Stimulated activated CD4-positive, alpha-beta T cell treated with anti-CD3 and anti-CD28 coated beads, TNF-alpha, amount 100 ng/mL, for 24 hours (primary cell): ENCODE results near the gene JMJD8.
A peak's percentile ranks its signal among the peaks of the same experiment; 100 is the strongest.

Source experiments
- DNase-seq, 3 experiments: peaks; one replicate each; pipeline ENCODE4 v3.0.0-alpha.2; 2020; ENCODE audit warnings: low read depth in 3 of 3

The JMJD8 gene

GRCh38 chr16:709566-710499 is 25.7 kb upstream of the JMJD8 start:
- DNase-seq: no peak

- DNase-seq: no peak
These were observed 24.8 kb upstream of the JMJD8 start for GRCh38 chr16:708959-709358.

GRCh38 chr16:708019-708418 is 23.9 kb upstream of the JMJD8 start:
- no peak for DNase-seq

- DNase-seq: no peak
These were observed 23.0 kb upstream of the JMJD8 start for GRCh38 chr16:707062-707538.

- DNase-seq: no peak
These were observed 22.3 kb upstream of the JMJD8 start for GRCh38 chr16:706189-707061.

- DNase-seq: no peak
These were observed 21.5 kb upstream of the JMJD8 start, which contains the start of gene FBXL16 for GRCh38 chr16:705431-706188. Gene FBXL16, minus strand, starts transcription at chr16:705801. Its CDS starts 8,396 bp downstream, at chr16:697405.

GRCh38 chr16:704552-705380 is 20.6 kb upstream of the JMJD8 start:
- no peak for DNase-seq

GRCh38 chr16:704047-704446 is 19.9 kb upstream of the JMJD8 start:
- DNase-seq: no peak

- DNase-seq: no peak
These were observed 19.3 kb upstream of the JMJD8 start for GRCh38 chr16:703406-703805.

GRCh38 chr16:702341-702740 is 18.2 kb upstream of the JMJD8 start:
- no peak for DNase-seq

GRCh38 chr16:700684-701584 is 16.8 kb upstream of the JMJD8 start:
- DNase-seq: no peak

GRCh38 chr16:698911-699671 is 15.0 kb upstream of the JMJD8 start:
- DNase-seq: no peak

- DNase-seq: peak in 2 of 3 experiments; percentile 48 to 69
These were observed 11.4 kb upstream of the JMJD8 start for GRCh38 chr16:695355-696089.

GRCh38 chr16:694863-695354 is 10.8 kb upstream of the JMJD8 start:
- no peak for DNase-seq

GRCh38 chr16:694187-694862 is 10.2 kb upstream of the JMJD8 start:
- no peak for DNase-seq

GRCh38 chr16:693766-694165 is 9.6 kb upstream of the JMJD8 start:
- no peak for DNase-seq

GRCh38 chr16:693364-693763 is 9.2 kb upstream of the JMJD8 start:
- no peak for DNase-seq
